Kidney capillary endothelial cell (primary cell): ENCODE measurements around the gene PBRM1.

Source experiments
- DNase-seq: peaks from one replicate; pipeline ENCODE4 v3.0.0-alpha.2; 2018; ENCODE audit warnings: low spot score

PBRM1 gene

DNA sequence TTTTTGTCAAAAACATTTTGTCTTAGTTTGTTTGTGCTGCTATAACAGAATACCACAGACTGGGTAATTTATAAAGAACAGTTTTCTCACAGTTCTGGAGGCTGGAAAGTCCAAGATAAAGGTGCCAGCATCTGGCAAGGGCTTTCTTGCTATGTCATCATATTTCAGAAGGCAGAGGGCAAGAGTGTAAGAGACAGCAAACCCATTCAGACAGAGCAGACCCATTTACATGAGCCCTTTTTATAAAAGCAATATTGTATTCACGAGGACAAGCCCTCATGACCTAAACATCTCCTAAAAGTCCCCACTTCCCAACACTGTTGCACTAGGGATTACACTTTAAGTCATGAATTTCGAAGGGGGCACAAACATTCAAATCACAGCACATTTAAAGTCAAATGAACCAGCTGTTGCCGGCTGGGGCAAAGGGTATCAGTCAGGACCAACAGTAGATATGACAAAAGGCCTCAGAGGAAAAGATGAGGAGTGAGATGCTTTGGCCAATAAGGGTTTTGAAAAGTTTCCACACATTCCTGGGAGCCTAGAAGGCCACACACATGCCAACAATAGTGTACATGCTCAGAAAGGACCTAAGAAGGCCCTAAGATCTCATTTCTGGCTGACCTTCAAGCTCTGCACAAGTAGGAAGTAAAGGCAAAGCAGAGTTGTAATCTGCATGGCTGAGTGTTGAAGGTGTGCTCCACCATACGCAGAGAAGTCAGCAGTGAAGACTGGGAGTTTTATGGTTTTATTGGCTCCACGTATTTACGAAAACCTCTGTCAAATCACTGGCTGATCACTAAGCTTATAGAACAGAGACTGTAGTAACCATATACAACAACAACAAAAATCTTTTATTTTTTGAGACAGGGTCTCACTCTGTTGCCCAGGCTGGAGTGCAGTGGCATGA is 111.4 kb downstream of the PBRM1 start:
- DNase-seq: no peak

DNA sequence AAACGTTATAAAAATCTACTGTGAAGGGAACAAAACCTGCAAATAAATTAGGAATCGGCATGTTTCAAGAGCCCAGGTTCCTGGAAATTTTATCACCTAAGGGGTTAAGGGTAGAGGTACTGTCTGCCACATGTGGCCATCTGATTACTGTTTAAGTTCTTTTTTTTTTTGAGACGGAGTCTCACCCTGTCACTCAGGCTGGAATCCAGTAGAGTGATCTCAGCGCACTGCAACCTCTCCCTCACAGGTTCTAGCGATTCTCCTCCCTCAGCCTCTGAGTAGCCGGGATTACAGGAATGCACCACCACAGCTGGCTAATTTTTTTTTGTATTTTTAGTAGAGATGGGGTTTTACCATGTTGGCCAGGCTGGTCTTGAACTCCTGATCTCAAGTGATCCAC is 113.5 kb downstream of the PBRM1 start:
- no peak for DNase-seq

DNA sequence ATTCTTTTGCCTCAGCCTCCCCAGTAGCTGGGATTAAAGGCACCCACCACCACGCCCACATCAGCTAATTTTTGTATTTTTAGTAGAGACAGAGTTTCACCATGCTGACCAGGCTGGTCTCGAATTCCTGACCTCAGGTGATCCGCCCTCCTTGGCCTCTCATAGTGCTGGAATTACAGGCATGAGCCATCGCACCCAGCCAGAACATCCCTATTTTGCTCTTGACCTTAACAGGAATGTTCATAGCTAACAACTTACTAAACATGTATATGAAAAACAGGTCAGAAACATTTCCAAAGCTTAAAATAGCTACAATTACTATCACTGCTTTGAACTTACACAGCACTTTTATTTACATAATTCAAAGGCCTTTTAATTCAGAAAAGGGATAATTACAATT is 115.6 kb downstream of the PBRM1 start:
- DNase-seq: no peak

DNA sequence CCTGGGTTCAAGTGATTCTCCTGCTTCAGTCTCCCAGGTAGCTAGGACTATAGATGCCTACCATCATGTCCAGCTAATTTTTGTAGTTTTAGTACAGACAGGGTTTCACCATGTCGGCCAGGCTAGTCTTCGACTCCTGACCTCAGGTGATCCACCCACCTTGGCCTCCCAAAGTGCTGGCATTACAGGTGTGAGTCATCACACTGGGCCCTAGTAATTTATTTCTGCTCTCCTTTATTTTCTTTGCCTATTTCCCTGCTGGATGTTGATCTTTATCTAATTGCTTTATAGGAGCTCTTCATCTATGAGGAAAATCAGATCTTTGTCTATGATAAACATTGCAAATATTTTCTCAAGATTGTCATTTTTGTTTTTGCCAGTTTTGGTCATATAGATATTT is 117.6 kb downstream of the PBRM1 start:
- DNase-seq: no peak

DNA sequence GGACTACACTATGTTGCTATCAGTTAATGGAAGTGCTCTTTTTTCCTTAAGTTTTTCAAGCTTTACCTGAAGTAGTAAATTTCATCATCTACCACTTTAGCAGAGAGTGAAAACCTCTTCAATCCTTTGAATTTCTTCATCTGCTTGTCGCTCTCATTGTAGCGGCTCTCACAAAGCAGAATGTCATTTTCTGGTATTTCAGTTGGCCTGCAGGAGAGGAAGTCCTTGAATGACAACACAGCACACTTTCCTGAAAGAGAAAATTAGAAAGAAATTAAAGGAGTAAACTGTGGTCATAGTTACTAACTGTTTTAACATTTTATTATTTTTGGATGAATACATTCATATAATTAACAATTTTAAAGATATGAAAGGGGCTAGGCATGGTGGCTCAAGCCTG is 121.7 kb downstream of the PBRM1 start:
- no peak for DNase-seq

DNA sequence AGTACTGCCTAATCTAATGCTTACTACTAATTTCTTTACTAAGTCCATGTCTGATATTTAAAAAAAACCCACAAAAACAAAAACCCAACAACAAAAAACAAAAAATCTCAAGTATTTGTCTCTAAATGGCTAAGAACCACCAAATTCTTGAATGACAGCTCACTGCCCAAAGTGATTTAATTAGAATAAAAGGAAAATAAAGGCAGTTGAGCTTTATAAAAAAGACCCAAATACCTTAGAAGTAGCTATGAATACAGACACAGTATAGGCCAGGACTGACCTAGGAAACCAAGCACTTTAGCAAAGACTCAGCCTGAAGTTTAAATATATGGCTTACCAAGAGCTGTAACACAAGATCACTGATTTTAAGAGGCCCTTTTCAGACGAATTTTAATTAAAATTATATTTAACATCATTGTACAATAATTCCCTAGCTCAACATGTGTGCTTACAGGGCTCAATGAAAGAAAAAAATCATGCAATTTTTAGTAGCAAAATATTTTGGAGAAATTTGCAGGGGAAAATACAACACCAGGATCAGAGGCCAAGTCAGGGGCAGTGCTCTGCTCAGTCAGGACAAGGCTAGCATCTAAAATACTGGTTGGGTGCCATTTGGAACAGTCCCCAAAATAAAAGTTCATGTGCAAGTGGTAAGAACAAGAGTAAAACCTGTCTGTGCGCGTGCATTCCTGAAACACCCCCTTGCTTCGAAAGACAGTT is 124.5 kb downstream of the PBRM1 start:
- DNase-seq: no peak

DNA sequence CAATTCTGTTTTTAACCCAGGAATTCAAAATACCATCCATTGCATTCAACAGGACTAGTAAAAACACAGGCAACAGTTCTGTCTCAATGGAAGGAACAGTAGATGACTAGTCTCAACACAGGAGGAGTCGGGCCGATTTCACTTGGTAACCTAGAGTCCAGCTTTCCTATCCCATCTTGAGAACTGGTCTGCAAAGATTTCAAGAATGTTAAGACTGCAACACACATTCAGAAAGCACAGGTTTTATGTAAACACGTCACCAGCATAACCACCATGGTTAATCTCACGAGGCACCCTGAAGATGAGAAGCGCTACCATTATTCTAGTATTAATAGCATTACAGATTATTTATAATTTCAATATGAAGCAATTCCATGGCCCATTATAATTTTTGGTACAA is 127.3 kb downstream of the PBRM1 start:
- no peak for DNase-seq

DNA sequence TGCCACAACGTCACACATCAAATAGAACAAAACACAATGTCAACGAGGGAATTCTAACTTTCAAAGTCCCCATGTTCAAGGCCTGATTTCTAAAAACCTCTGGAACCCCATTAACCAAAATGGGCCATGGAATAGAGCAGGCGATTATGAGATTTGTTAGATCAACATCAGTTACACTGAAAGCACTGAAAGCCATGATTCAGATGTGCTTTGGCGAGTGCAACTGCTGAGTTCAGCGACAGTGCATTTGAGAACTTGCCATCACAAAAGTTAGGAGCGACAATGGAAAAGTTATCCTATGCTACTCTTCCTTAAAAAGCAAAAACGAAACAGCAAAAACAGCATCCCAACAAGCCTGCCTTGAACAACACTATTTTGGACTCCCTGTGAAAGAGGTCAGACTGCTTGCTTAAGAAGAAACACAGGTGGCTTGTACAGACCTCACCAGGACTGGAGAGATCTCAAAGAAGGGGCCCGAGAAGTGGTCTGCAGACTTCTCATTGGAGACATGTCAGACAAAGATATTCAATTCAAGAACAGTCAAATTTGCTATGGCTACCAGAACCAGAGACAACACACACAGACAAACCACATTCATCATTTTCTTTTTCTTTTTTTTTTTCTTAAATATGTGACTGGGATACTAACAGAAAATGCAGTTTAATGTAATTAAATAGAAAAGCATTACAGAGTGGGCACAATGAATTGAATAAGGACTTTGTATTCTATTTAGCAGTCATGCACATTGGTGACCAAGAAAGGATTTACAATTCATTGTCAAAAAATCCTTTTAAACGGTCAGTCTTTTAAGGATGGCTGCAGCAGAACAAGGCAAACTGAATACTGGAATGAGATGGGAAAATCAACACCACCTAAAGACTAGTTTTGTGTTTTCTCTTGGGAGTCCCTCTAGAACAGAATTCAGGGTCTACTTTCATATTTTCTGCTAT is 128.4 kb downstream of the PBRM1 start:
- no peak for DNase-seq

DNA sequence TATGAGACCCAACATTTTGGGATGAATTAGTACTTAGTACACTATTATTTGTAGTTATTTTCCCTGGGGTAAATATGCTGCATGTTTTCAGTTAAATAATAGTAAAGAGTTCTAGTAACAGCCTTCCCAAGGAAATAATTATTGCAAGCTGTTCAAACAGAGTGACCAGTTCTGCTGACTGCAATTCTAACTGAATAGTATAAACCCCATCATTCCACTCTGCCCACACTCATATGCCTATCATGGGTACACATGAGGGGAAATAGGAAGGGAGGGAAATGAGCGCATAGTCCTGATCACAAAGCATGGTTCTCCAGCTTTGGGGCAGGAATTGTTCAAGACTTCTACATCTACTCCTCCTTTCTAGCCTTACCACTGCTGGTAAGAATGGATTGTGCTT is 130.7 kb downstream of the PBRM1 start:
- DNase-seq: no peak

DNA sequence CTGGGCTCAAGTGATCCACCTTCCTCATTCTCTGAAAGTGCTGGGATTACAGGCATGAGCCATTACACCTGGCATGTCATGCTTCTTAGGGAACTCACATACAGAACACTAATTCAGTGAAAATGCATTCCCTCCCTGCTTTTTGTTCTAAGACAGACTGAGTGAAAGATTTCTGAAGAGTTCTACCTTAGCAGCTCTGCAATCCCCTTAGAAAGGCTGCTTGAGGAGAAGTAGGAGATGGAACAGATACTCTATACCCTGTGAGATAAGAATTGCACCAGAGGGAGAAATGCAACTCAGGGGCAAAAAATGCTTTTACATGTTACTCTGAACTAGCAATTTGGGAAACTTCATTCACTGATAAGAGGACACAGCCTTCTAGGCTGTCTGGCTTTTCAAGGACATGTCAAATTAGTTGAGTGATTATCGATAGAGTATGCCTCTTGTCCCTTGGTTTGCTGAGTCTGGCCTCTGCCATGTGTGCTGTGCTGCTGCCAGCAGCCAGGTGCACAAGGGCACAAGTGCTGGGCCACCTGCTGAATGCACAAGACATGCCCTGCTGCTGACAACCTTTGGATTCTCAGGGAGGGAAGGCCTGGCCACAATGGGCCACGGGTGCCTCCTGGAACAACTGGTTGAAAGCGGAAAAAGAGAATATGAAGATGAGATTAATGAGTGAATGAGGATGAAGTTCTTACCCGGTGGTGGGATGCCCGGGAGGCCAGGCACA is 131.5 kb downstream of the PBRM1 start:
- no peak for DNase-seq

DNA sequence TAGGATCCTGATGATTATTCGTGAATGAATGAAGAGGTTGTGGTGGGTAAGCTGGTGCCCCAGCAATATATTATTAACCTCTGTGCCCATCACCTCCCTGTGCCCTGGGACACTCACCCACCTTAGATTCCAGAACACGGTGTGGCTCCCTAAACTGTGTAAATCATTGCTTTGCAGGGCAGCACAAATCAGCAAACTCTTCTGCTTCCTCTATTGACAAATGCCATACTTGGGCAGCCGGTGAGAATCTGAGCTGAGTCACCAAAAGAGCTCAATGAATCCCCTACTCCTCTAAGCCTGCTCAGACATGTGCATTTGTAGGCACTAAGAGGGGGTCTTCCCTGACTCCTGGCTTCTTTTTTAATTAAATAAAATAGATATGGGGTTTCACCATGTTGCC is 133.6 kb downstream of the PBRM1 start:
- no peak for DNase-seq

DNA sequence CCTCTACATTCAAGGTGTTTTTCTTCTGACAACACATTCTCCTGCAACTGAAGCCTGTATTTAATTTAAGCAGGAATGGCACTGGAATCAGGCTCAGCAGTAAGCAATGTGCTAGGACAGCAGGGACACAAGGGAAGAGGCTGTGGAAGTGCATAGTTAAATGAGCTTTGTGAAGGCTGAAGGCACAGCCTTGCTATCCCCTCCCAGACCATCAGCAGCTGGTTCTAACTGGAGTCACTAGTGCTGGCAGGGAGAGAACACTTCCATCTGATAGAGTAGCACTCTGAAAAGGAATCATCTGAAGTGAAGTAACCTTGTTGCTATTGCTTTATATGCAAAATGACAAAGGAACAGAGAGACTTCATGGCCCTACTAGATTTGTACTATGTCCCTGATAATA is 134.6 kb downstream of the PBRM1 start:
- DNase-seq: no peak

DNA sequence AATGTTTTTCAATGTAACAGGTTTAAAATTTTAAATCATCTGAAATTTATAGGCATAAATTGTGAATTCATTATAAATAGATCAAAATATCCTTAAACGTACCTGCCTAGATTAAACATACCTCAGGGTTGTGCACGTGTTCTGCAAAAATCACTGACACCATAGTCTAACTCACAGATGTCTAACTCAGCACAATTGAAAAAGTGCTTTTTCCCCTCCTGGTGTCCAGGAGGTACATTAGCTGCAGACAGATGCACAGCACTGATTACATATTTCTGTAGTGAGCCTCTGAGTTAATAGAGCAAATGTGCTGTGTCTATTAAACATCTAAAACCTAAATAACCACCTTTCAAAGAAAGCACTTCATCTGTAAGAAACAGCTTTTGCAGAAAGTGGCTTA is 138.6 kb downstream of the PBRM1 start:
- DNase-seq: no peak

DNA sequence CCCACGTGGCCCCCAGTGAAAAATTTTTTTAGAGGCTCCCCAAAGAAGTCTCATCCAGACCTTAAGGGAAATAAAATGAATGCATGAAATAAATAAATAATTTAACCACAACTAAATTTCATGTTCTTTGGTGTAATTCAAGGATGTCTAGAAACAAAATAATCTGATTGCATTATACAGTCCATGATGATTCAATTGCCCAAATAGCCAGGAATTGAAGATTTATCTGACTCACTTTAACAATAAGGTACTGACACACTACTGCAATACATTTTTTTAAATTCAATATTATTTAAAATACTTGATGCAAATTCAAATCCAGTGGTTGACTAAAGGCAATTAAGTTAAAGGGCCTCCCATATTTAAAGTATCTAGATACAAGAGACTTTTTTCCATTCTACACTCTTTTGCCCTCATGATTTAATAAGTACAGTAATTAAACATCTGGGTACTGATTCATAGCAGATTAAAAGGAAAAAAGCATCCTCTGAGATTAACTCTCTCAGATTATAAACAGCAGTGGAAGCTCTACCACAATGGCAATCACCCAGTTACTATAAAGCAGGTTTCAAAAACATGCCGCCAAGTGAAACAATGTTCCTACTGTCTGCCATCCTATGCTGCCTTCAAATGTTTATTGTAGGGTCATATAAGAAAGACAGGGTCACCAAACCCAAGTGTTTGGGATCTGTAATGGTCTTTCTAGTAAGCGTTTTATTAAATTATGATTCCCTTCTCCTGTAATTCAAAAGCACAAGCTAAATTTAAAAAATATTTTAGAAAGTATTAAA is 139.4 kb downstream of the PBRM1 start:
- DNase-seq: no peak

DNA sequence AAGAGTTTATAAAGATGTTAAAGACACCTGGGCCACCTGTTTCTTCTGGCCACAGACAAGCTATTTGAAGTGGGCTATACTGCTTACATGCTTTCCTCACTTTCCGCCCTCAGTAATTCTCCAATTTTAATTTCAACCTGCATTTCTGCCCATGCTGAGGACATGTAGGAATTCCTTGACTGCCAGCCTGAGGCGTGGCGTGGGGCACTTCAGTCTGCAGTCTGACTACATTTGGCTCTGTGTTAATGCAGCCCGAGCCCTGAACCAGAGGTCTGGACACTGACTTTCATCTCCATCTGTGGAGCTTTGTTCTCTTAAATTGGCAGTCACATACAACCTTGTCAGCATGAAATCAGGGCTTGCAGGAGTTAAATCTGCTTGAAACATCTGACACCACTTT is 140.8 kb downstream of the PBRM1 start:
- no peak for DNase-seq

DNA sequence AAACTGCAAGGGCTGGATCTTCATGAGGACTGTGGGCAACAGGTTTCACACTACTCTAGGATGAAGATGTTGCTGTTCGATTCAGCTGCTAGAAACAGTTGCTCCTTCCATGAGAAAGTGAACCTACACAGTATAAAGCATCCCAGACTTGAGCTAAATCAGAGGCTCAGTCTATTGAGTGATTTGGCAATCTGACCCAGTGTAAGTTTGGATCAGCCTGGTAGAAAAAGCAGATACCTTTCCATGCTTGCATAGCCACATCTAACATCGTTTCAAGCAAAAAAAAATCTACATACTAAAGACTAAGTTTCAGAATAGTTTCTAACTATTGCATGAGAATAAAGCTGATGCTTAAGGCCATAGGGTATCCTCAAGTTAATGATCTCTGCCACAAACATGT is 144.7 kb downstream of the PBRM1 start:
- DNase-seq: no peak

DNA sequence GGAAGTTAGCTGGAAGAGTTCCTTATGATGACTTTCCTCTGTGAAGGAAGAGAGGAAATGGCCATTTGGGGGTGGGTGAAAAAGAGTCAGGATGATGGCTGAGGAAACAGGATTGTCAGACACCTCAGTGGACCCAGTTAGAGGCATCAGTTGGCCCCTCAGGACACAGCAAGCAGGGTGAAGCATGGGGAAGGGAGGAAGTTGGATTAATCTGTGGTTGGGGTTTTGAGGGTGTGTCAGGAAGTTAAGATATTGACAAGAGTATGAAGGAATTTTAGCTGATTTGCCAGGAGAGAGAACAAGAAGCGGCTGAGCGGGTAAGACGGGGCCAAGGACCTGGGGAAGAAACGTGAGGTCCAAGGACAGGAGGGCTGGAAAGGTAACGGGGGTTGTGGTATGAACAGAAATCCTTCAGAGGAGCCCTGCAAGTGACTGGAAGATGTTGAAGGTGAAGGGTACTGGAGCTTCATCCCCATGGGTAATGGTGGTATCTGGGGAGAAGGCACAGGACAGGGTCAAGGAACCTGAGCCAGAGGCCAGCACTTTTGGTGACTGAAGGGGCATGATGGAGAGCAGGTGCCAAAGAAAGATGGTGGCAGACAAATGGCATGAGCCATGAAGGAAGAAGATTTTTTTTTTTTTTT is 146.6 kb downstream of the PBRM1 start:
- DNase-seq: no peak

DNA sequence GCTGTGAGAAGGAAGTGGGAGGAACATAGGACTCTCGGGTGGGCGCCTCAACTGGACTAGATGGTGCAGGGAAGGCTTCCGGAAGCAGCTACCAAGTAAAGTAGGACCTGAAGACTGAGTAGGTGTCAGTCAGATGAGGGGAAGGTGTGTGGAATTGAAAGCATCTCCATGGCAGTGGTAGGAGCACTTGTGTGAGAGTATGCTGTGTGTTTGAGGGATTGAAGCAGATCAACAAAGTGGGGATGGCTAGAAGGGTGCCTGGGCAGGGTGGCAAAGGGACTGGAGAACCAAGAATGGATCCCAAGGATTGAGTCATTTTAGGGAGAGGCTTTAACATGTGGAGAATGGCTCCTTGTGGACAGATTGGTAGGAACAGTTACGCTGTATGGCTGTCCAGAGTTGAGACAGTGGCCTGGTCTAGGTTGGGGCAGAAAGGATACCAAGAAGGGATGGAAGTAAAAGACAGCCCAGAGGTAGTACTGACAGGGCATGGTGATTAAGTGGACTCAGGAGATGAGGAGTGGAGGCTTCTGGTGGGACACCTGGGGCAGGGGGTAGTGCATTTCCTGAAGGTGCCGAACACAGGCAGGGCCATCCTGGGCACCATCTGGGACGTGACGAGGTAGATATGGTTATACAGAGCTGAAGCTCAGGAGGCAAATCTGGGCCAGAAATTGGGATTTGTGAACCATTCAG is 147.8 kb downstream of the PBRM1 start:
- no peak for DNase-seq

DNA sequence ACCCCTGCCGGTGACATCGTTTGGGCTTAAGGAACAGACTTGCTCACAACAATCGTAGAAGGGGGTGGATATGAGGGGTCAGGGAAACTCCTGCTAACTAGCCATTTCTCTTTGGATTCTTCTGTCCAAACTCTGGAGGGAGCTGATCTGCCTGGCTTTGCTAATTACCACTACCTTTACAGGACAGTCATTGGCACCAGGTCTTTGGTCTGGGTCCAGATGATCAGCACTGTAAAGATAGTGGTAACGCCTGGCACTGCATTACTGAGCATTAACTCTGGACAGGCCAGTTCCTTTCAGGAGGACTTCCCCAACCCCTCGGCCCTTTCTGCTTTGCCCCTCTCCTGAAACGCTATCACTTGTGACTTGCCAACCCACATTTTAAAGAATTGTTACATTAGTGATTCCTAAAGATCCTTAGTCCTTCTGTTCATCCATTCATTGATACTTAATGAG is 148.5 kb downstream of the PBRM1 start:
- DNase-seq: peak; percentile 57
